Calu3 (cell line): ENCODE measurements around the gene MRPL33. TPM values are rescaled to one million over a fixed set of nuclear protein-coding genes. Genes with fewer than 3 reads are reported as not detected.

Source experiments
- BruUV-seq: library from RNA; stranded (reverse); fragments of 400-500 nt; replicated peaks from 2 replicates; lab custom pipeline; 2021; lab: Mats Ljungman, UMichigan
- CTCF ChIA-PET: fragments of 300-600 bp; sonication (Branson Sonifier 250); formaldehyde crosslinking; loops from one replicate; lab custom pipeline; 2022; ENCODE audit warnings: antibody characterized with exemption; lab: Charles Lee
- DNase-seq: peaks from one replicate; pipeline ENCODE4 v3.0.0; 2022
- H3K27ac Mint-ChIP-seq: one replicate; pipeline ENCODE4 v1.8.0; 2022; ENCODE audit warnings: mixed read lengths; ENCODE audit not compliant: unreplicated experiment
- H3K27me3 Mint-ChIP-seq: one replicate; pipeline ENCODE4 v1.8.0; 2022; ENCODE audit warnings: mixed read lengths; ENCODE audit not compliant: unreplicated experiment
- H3K36me3 Mint-ChIP-seq: one replicate; pipeline ENCODE4 v1.8.0; 2022; ENCODE audit warnings: mild to moderate bottlenecking, moderate library complexity, mixed read lengths; ENCODE audit not compliant: insufficient read depth, unreplicated experiment
- H3K4me1 Mint-ChIP-seq: one replicate; pipeline ENCODE4 v1.8.0; 2022; ENCODE audit warnings: mild to moderate bottlenecking, low read depth, mixed read lengths; ENCODE audit not compliant: unreplicated experiment
- H3K4me3 Mint-ChIP-seq: one replicate; pipeline ENCODE4 v1.8.0; 2022; ENCODE audit warnings: mild to moderate bottlenecking, low read depth, moderate library complexity, mixed read lengths; ENCODE audit not compliant: unreplicated experiment
- H3K9me3 Mint-ChIP-seq: one replicate; pipeline ENCODE4 v1.8.0; 2022; ENCODE audit warnings: low read depth, mixed read lengths; ENCODE audit not compliant: unreplicated experiment
- CTCF ChIP-seq: fragments of 200-600 bp; IDR thresholded peaks from one replicate; pipeline ENCODE4 v1.8.0; 2022; ENCODE audit warnings: antibody characterized with exemption; ENCODE audit not compliant: unreplicated experiment
- intact Hi-C: fragments of 100-400 bp; cut with micrococcal nuclease; formaldehyde crosslinking; loops from one replicate; pipeline ENCODE4 v1.10.0; 2022; ENCODE audit not compliant: unreplicated experiment
- total RNA-seq: library from RNA; stranded (reverse); gene quantifications from 2 replicates; pipeline ENCODE4 v1.2.3, GENCODE V29; 2022

MRPL33 gene
- total RNA-seq, 1 experiment from 2014 or later = 82.9 TPM

DNA sequence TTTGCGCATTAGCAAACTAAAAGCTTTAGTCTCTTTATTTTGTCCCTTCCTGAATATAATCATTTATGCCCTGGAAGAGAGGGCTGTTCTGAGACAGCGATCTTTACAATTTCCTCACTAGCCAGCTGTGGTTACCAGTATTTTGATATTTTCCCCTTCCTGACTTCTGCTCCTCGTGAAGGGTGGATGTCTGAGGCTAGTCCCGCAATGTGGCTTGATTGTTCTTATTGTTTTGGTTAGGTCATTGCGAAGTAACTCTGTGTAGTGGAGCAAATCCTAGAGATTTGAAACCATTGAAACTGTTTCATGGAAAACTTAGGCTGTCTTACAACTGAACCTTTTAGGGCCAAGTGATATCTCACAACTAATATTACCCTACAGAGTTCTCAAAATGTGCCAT lies 2.4 kb downstream of the MRPL33 start:
- DNase-seq = no peak
- Mint-ChIP-seq H3K9me3 (no peaks in the 10 kb centered on the region), H3K4me1 (peaks cover 57% of the 10 kb centered on the region), H3K4me3 (peak overlapping the region; percentile 97), H3K36me3 (peaks cover 55% of the 10 kb centered on the region), H3K27ac (peak overlapping the region; percentile 86), H3K27me3 (no peaks in the 10 kb centered on the region)
- no TSS peak for BruUV-seq
- no peak for TF ChIP-seq CTCF
- intact Hi-C loops = no loop called here
- CTCF ChIA-PET = no interaction called here

DNA sequence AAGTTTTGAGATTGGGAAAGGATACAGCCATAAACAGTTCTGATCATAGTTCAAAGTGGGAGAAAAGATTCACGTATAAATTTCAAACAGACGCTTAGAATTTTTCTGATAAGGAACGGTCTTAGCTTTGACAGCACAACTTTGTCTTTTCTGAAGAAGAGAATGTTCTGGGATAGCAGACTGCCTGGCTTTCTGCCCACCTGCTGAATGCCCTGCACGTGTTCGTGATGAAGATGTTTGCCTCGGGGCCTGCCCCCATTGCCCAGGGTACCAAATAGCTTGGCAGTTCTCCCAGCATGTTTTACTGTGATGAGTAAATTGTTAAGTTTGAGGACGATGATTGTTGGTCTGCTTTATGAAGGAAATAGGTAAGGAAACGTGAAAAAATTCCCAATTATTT lies 4.6 kb downstream of the MRPL33 start:
- no TSS peak for BruUV-seq
- intact Hi-C loops = no loop called here

GRCh38 chr2:27776696-27777095 lies 5.2 kb downstream of the MRPL33 start:
- CTCF ChIA-PET = interaction anchor here (0.6 kb wide), 1 partner anchor 13 kb away, joined by 3 read pairs; no protein-coding TSS in a partner anchor
- H3K27ac Mint-ChIP-seq = no peak overlapping the region
- peaks cover 58% of the 10 kb centered on the region for H3K36me3 Mint-ChIP-seq

More for the DNA sequence above, 4.6 kb downstream of the MRPL33 start:
- H3K27me3 Mint-ChIP-seq = no peaks in the 10 kb centered on the region
- TF ChIP-seq CTCF = no peak
- no peak overlapping the region for H3K4me3 Mint-ChIP-seq
- CTCF ChIA-PET = interaction anchor here (0.6 kb wide), 1 partner anchor 14 kb away, joined by 3 read pairs; no protein-coding TSS in a partner anchor
- H3K36me3 Mint-ChIP-seq = peaks cover 64% of the 10 kb centered on the region
- H3K9me3 Mint-ChIP-seq = no peaks in the 10 kb centered on the region
- DNase-seq = no peak
- H3K27ac Mint-ChIP-seq = peak overlapping the region; percentile 44
- peaks cover 45% of the 10 kb centered on the region for H3K4me1 Mint-ChIP-seq

GRCh38 chr2:27779417-27780055 lies 8.0 kb downstream of the MRPL33 start:
- TF ChIP-seq CTCF = no peak
- DNase-seq = no peak
- CTCF ChIA-PET = no interaction called here
- peaks cover 36% of the 10 kb centered on the region for H3K36me3 Mint-ChIP-seq
- BruUV-seq = no TSS peak
- no peaks in the 10 kb centered on the region for H3K27me3 Mint-ChIP-seq
- no peak overlapping the region for H3K4me3 Mint-ChIP-seq
- H3K27ac Mint-ChIP-seq = no peak overlapping the region
- peaks cover 21% of the 10 kb centered on the region for H3K4me1 Mint-ChIP-seq
- H3K9me3 Mint-ChIP-seq = no peaks in the 10 kb centered on the region
- intact Hi-C loops = no loop called here

More at GRCh38 chr2:27776696-27777095, 5.2 kb downstream of the MRPL33 start:
- no peak for DNase-seq
- TF ChIP-seq CTCF = no peak
- H3K9me3 Mint-ChIP-seq = no peaks in the 10 kb centered on the region
- no peaks in the 10 kb centered on the region for H3K27me3 Mint-ChIP-seq
- peaks cover 41% of the 10 kb centered on the region for H3K4me1 Mint-ChIP-seq
- BruUV-seq = no TSS peak
- intact Hi-C loops = no loop called here
- H3K4me3 Mint-ChIP-seq = no peak overlapping the region
